ENCODE measurements around the gene PLCB2. TPM values are rescaled to one million over a fixed set of nuclear protein-coding genes. Genes with fewer than 3 reads are reported as not detected.

Gene PLCB2
- total and polyA plus RNA-seq, 9 of the 15 experiments (the other 6 are each of a cell fraction or from before 2014, with no cell fraction given): 0.37 to 12.3 (median 8.0) TPM

- TF ChIP-seq L3MBTL2 (IDR thresholded peaks at IDR 0.05): peak; percentile 34; the same call in 1 of the 2 replicates
- TF ChIP-seq ZNF23 (CRISPR knock-in tag; IDR thresholded peaks at IDR 0.05): no peak
- TF ChIP-seq ZNF589 (CRISPR knock-in tag; IDR thresholded peaks at IDR 0.05; ENCODE audit: low read depth): no peak
- no peak for TF ChIP-seq MCM3 (IDR thresholded peaks at IDR 0.05)
- no peak for TF ChIP-seq TCF7L2 (IDR thresholded peaks at IDR 0.05; ENCODE audit: low read depth, low read length)
- TF ChIP-seq RBM14 (IDR thresholded peaks at IDR 0.05; ENCODE audit: borderline replicate concordance, insufficient read depth, low read depth, low read length): no peak
- no peak for TF ChIP-seq ATF3 (IDR thresholded peaks at IDR 0.05)
- TF ChIP-seq ATF3 (CRISPR knock-in tag; conservative IDR thresholded peaks at IDR 0.05): no peak
- TF ChIP-seq MCM5 (IDR thresholded peaks at IDR 0.05; ENCODE audit: low read depth): no peak
- no peak for TF ChIP-seq POLR2H (tag; IDR thresholded peaks at IDR 0.05; ENCODE audit: low read depth)
- no peak for TF ChIP-seq ZBTB26 (CRISPR knock-in tag; IDR thresholded peaks at IDR 0.05)
- TF ChIP-seq PURB (CRISPR knock-in tag; IDR thresholded peaks at IDR 0.05; ENCODE audit: low read depth): no peak
- TF ChIP-seq ZC3H8 (IDR thresholded peaks at IDR 0.05): no peak
- TF ChIP-seq MYC (IDR thresholded peaks at IDR 0.05; ENCODE audit: low read depth, low read length): no peak
- no peak for TF ChIP-seq MYC (CRISPR knock-in tag; IDR thresholded peaks at IDR 0.05; ENCODE audit: borderline replicate concordance, low read depth)
- no peak for TF ChIP-seq ZZZ3 (IDR thresholded peaks at IDR 0.05)
- peak; percentile 16 for TF ChIP-seq CTCFL (IDR thresholded peaks at IDR 0.05; ENCODE audit: borderline replicate concordance, insufficient read depth, low read depth, low read length, poor library complexity, severe bottlenecking)
- no peak for TF ChIP-seq BCL6 (CRISPR knock-in tag; IDR thresholded peaks at IDR 0.05)
- no peak for TF ChIP-seq NFXL1 (CRISPR knock-in tag; IDR thresholded peaks at IDR 0.05)
- TF ChIP-seq TCF3 (CRISPR knock-in tag; IDR thresholded peaks at IDR 0.05): 0 out of 2 replicates have a peak, but pooled peaks have one; percentile 8
- no peak for TF ChIP-seq SMAD1 (IDR thresholded peaks at IDR 0.05; ENCODE audit: low read depth, low read length, partially characterized antibody)
- no peak for TF ChIP-seq PTRF (tag; IDR thresholded peaks at IDR 0.05)
- TF ChIP-seq ZHX1 (conservative IDR thresholded peaks at IDR 0.05; ENCODE audit: low read length): no peak
Measured at GRCh38 chr15:40338041-40338657, 30.4 kb upstream of the PLCB2 start (continued).
